Upper lobe of left lung (tissue), 4 donors: Measurements from ENCODE around the gene NCAPD3.

Experiments used
- EP300 ChIP-seq, 4 donors: sonication (generic); formaldehyde crosslinking; IDR thresholded peaks; one replicate each; pipeline ENCODE4 v1.5.1; 2017; ENCODE audit warnings: antibody characterized with exemption in 4 of 4, control low read depth in 2 of 4
- POLR2A ChIP-seq, 4 donors: fragments of 450-650 bp; IDR thresholded peaks; one replicate each; pipeline ENCODE4 v1.5.1; 2016 to 2017; ENCODE audit warnings: antibody characterized with exemption in 4 of 4, mild to moderate bottlenecking in 2 of 4
- TF ChIP-seq, protein P1 (sequence below), 6 experiments: fragments of 450-650 bp in 4 of 6; fragments of 200-600 bp in 2 of 6; sonication (generic) in 2 of 6; IDR thresholded peaks; one replicate each; pipeline ENCODE4 v1.5.1; 2016 to 2019; ENCODE audit warnings: antibody characterized with exemption in 6 of 6

DNA sequence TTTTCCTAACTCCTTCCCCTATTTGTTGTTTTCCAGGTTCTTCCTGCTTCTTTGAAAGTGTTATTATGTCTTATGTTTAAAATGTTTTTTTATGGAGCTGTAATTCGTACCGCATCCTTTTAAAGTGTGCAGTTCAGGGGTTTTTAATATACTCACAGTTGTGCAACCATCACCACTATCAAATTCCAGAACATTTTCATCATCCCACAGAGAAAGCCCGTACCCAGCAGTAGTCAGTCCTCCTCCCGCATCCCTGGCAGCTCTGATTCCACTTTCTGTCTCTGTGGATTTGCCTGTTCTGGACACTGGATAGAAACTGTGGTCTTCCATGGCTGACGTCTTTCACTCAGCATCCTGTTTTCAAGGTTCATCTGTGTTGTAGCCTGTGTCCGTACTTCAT, 81.2 kb downstream of the NCAPD3 start:
- no peak for TF ChIP-seq POLR2A (IDR thresholded peaks at IDR 0.05)
- TF ChIP-seq, protein P1, sequence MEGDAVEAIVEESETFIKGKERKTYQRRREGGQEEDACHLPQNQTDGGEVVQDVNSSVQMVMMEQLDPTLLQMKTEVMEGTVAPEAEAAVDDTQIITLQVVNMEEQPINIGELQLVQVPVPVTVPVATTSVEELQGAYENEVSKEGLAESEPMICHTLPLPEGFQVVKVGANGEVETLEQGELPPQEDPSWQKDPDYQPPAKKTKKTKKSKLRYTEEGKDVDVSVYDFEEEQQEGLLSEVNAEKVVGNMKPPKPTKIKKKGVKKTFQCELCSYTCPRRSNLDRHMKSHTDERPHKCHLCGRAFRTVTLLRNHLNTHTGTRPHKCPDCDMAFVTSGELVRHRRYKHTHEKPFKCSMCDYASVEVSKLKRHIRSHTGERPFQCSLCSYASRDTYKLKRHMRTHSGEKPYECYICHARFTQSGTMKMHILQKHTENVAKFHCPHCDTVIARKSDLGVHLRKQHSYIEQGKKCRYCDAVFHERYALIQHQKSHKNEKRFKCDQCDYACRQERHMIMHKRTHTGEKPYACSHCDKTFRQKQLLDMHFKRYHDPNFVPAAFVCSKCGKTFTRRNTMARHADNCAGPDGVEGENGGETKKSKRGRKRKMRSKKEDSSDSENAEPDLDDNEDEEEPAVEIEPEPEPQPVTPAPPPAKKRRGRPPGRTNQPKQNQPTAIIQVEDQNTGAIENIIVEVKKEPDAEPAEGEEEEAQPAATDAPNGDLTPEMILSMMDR (IDR thresholded peaks at IDR 0.05), result no peak
- TF ChIP-seq EP300 (IDR thresholded peaks at IDR 0.05), result no peak
